Tibial artery (tissue), 4 donors: ENCODE results near the gene DYNC2H1.

Source experiments
- DNase-seq, 2 donors: peaks; one replicate each; pipeline ENCODE4 v3.0.0-alpha.2; 2019
- H3K27ac ChIP-seq, 2 donors: fragments of 200-600 bp; sonication (generic) in 1 of 2; 1 replicate in 1 of 2; 2 replicates in 1 of 2; pipeline ENCODE4 v1.5.1; 2018 to 2019; ENCODE audit warnings: mild to moderate bottlenecking in 1 of 2
- H3K27me3 ChIP-seq, 2 donors: fragments of 200-600 bp; sonication (generic) in 1 of 2; one replicate each; pipeline versions ENCODE4 v1.5.1 to v1.6.0; 2016 to 2019
- H3K36me3 ChIP-seq, 3 donors: fragments of 200-600 bp; sonication (generic) in 2 of 3; one replicate each; pipeline ENCODE4 v1.5.1; 2016 to 2019; ENCODE audit warnings: mild to moderate bottlenecking in 2 of 3
- H3K4me1 ChIP-seq, 4 donors: fragments of 200-600 bp; sonication (generic) in 2 of 4; 1 replicate in 3 of 4; 2 replicates in 1 of 4; pipeline ENCODE4 v1.5.1; 2016 to 2019
- H3K4me3 ChIP-seq, 2 donors: fragments of 200-600 bp; sonication (generic) in 1 of 2; 1 replicate in 1 of 2; 2 replicates in 1 of 2; pipeline ENCODE4 v1.5.1; 2018 to 2019; ENCODE audit warnings: mild to moderate bottlenecking in 2 of 2
- H3K9me3 ChIP-seq, 3 donors: fragments of 200-600 bp; sonication (generic) in 1 of 3; one replicate each; pipeline ENCODE4 v1.5.1; 2016 to 2019
- intact Hi-C: fragments of 100-400 bp; cut with DNase I; formaldehyde crosslinking; loops from one replicate; pipeline ENCODE4 v1.15.0; 2023; ENCODE audit warnings: low total_unique reads
- TF ChIP-seq, protein P1 (sequence below), 2 experiments: fragments of 200-600 bp in 1 of 2; fragments of 450-650 bp in 1 of 2; IDR thresholded peaks; one replicate each; pipeline ENCODE4 v1.5.1; 2017 to 2019; ENCODE audit warnings: antibody characterized with exemption in 2 of 2, mild to moderate bottlenecking in 1 of 2, moderate library complexity in 1 of 2

Gene DYNC2H1

DNA sequence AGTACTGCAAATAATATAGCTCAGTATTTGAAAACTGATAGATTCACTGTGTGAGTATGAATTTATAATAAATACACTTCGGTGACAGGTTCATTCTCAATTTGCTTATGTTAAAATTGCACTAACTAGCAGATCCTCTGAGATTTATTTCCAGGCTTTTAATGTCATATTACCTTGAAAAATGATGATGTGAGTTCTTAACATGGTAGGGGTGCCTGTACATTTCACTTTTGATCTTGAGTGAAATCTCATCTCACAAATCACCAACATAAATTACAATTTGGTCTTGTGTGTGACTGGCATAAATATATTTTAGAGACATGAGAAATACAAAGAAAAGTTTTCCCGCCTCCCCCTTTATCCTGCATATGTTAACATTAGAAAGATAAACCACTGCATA, 240.4 kb downstream of the DYNC2H1 start:
- no peaks in the 10 kb centered on the region for H3K4me1 ChIP-seq
- no peaks in the 10 kb centered on the region for H3K27me3 ChIP-seq
- intact Hi-C loops = no loop called here
- no peaks in the 10 kb centered on the region for H3K9me3 ChIP-seq
- H3K27ac ChIP-seq = no peak overlapping the region
- TF ChIP-seq, protein P1, sequence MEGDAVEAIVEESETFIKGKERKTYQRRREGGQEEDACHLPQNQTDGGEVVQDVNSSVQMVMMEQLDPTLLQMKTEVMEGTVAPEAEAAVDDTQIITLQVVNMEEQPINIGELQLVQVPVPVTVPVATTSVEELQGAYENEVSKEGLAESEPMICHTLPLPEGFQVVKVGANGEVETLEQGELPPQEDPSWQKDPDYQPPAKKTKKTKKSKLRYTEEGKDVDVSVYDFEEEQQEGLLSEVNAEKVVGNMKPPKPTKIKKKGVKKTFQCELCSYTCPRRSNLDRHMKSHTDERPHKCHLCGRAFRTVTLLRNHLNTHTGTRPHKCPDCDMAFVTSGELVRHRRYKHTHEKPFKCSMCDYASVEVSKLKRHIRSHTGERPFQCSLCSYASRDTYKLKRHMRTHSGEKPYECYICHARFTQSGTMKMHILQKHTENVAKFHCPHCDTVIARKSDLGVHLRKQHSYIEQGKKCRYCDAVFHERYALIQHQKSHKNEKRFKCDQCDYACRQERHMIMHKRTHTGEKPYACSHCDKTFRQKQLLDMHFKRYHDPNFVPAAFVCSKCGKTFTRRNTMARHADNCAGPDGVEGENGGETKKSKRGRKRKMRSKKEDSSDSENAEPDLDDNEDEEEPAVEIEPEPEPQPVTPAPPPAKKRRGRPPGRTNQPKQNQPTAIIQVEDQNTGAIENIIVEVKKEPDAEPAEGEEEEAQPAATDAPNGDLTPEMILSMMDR (IDR thresholded peaks at IDR 0.05) = no peak
- no peaks in the 10 kb centered on the region for H3K36me3 ChIP-seq
- no peak overlapping the region for H3K4me3 ChIP-seq
- DNase-seq = no peak

DNA sequence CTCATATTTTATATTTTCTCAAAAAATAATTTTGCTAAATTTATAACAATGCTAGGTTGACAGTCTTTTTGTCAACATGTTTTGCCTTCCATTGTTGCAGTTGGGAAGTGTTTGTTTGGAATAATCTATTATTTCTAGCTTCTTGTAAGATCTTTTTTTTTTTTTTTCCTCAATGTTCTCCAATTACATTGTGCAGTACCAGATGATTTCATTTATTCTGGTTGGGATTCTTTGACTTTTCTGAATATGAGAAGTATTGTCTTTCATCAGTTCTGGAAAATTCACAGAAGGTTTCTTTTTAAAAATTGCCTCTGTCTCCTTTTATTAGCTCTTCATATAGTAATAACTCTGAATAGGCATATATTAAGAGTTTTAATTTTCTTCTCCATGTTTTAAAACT, 245.4 kb downstream of the DYNC2H1 start:
- no peak overlapping the region for H3K27ac ChIP-seq
- TF ChIP-seq, protein P1 (IDR thresholded peaks at IDR 0.05) = no peak
- no peaks in the 10 kb centered on the region for H3K9me3 ChIP-seq
- no peaks in the 10 kb centered on the region for H3K27me3 ChIP-seq
- intact Hi-C loops = no loop called here
- DNase-seq = no peak
- no peaks in the 10 kb centered on the region for H3K36me3 ChIP-seq
- H3K4me3 ChIP-seq = no peak overlapping the region
- H3K4me1 ChIP-seq = no peaks in the 10 kb centered on the region

DNA sequence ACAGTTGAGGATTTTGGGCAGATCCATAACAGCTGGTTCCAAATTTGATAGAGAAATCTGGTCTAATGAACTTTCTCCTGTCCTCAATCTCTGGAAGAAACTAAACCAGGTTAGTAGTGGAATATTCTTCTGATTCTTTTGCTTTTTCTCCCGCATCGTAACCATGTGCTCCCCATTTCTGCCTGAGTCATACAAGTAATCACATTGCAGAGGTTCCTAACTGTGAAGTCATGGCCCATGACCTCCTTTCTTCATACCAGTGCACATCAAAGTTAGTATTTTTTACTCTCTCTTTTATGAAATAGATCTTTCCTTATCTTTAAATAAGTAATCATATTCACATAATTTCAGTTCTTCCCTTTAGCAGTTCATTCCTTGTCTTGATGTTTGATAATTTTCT, 249.0 kb downstream of the DYNC2H1 start:
- H3K27me3 ChIP-seq = no peaks in the 10 kb centered on the region
- no peaks in the 10 kb centered on the region for H3K36me3 ChIP-seq
- intact Hi-C loops = no loop called here
- DNase-seq = no peak
- TF ChIP-seq, protein P1 (IDR thresholded peaks at IDR 0.05) = no peak
- no peak overlapping the region for H3K27ac ChIP-seq
- no peaks in the 10 kb centered on the region for H3K4me1 ChIP-seq
- no peak overlapping the region for H3K4me3 ChIP-seq
- H3K9me3 ChIP-seq = no peaks in the 10 kb centered on the region

DNA sequence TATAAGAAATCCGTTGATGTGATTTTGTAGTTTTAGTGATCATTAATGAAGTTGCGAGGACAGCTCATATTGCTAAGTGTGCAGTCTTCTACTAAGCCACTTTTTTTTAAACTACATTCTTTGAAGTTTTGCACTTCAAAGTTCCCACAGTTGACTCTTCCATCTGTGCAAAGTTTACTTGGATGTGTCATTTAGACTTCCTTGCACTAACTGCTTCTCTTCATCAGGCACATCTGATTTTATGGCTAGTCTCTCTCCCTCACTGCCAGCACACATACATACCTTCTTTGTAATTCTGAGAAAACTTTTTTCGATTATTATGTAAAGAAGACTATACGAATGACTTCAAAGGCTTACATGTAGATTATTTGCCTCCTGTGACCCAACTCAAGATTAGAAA, 250.0 kb downstream of the DYNC2H1 start:
- DNase-seq = no peak
- H3K4me3 ChIP-seq = no peak overlapping the region
- no peaks in the 10 kb centered on the region for H3K9me3 ChIP-seq
- no peaks in the 10 kb centered on the region for H3K4me1 ChIP-seq
- H3K27ac ChIP-seq = no peak overlapping the region
- intact Hi-C loops = no loop called here
- no peaks in the 10 kb centered on the region for H3K36me3 ChIP-seq
- TF ChIP-seq, protein P1 (IDR thresholded peaks at IDR 0.05) = no peak
- no peaks in the 10 kb centered on the region for H3K27me3 ChIP-seq

DNA sequence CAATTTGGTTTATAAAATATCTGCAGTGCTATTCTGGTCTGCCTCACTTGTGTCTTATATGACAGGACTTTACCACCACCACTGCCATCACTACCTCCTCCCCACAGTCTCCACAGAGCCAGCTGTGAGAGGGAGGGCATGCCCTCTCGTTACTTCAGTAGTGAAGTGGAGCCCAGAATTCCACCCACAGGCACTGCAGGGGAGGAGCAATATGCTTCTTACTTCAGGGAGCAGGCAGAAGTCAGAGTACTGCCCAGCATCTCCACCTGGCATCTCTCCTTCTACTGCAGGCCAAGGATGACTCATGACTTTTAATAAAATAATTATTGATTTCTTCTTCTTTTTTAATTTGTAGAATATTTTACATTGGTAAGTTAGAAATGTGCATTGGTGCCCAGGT, 255.5 kb downstream of the DYNC2H1 start:
- H3K27me3 ChIP-seq = no peaks in the 10 kb centered on the region
- no peak overlapping the region for H3K4me3 ChIP-seq
- DNase-seq = no peak
- peaks cover 5 to 7% (median 6%) of the 10 kb centered on the region in 3 donors for H3K36me3 ChIP-seq
- no peaks in the 10 kb centered on the region for H3K4me1 ChIP-seq
- no peaks in the 10 kb centered on the region for H3K9me3 ChIP-seq
- H3K27ac ChIP-seq = no peak overlapping the region
- intact Hi-C loops = no loop called here
- TF ChIP-seq, protein P1 (IDR thresholded peaks at IDR 0.05) = no peak

DNA sequence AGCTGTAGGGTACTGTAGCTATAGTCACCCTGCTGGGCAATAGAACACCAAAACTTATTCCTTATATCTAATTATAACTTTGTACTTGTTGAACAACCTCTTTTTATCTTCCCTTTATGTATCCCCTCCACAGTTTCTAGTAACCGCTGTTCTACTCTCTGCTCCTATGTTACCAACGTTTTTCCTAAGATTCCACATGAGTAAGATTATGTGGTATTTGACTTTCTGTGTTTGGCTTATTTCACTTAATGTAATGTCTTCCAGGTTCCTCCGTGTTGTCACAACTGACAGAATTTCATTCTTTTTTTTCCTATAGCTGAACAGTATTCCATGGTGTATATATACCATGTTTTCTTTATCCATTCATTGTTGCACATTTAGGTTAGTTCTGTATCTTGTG, 258.4 kb downstream of the DYNC2H1 start:
- TF ChIP-seq, protein P1 (IDR thresholded peaks at IDR 0.05) = no peak
- Histone ChIP-seq H3K4me1 (no peaks in the 10 kb centered on the region), H3K36me3 (peaks cover 9 to 15% (median 13%) of the 10 kb centered on the region in 3 donors), H3K27ac (no peak overlapping the region), H3K9me3 (no peaks in the 10 kb centered on the region), H3K4me3 (no peak overlapping the region), H3K27me3 (no peaks in the 10 kb centered on the region)
- intact Hi-C loops = no loop called here
- DNase-seq = no peak
